ACHN (cell line): ENCODE data around the gene C16orf78.
"Not testable (repeated sequence)": the region's sequence is repeated elsewhere in the genome, so short reads cannot be mapped to it uniquely, and the experiment has no call there.

Source experiments
- DNase-seq: peaks from one replicate; pipeline ENCODE4 v3.0.0-alpha.2; 2015
- in situ Hi-C: cut with HindIII; loops from 2 replicates; pipeline ENCODE4 v1.10.0; 2017; ENCODE audit warnings: low sequenced_read_pairs, low pct_ligation_motif_present, low pct_unique_long_range_greater_than_20kb

C16orf78 gene

DNA sequence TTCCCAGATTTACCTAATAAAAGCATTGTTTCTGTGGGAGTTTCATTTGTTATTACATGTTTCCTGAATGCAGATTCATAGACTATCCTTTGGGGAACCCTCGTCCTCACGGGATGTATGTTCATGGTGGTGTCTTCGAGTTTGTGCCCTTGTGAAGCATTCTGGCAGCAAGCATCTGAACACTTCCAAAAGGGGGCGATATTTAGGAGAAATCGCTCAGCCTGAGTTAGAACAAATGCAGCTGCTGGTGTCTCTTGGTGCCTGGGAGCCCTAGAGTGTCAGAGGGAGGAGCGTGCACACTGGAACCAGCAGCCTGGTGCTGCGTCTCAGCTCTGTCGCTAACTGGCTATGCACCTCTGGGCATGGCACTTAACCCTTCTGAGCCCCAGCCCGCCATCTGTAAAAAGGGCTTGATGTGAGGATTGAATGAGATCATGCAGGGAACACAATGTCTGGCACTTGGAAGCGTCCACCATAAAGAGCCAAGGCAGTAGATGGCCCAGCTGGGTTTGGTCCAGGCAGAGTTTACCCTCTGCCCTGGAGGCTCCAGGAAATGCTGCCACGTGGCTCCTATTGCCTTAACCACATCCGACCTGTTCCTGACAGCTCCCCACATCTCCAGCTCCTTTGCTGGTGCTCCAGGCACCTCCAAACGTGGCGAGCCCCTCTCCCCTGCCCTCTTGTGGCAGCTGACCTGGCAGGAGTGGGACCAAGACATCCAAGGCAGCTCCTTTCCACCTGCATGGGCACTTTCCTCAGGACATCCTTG, 25.0 kb upstream of the C16orf78 start:
- in situ Hi-C loops = no loop called here
- no peak for DNase-seq

DNA sequence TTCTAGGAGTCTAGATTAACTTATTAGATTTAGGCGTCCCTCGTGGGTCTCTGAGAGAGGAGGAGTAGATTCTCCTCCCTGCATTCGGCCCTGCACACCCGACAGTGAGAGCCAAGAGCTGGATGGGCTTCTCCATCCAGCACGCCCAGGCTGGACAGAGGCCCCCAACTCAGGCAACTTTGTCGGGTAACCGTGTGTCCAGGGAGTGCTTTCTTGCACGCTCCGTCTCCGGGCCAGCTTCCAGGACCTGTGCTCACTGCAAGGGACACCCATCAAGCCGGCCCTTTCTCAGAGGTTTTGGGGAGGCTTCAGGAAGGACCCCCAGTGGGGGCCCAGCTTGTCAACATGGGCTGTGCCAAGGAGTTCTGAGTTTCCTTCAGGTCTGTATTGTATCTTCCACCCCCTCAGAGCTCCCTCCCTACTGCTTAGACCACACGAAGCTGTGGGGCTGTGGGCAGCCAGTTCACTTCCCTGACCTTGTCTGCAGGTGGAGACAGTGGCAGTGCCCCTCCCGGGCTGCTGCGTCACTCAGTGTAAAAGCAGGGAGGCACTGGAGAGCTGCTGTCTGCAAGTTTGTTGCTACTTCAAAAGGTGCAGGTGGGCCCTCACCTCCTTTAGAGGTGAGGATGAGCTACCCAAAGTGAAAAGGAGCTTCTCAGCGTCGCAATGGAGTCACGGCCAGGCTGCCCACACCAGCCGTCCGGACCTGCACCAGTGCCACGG, 24.0 kb upstream of the C16orf78 start:
- no peak for DNase-seq
- in situ Hi-C loops = no loop called here

DNA sequence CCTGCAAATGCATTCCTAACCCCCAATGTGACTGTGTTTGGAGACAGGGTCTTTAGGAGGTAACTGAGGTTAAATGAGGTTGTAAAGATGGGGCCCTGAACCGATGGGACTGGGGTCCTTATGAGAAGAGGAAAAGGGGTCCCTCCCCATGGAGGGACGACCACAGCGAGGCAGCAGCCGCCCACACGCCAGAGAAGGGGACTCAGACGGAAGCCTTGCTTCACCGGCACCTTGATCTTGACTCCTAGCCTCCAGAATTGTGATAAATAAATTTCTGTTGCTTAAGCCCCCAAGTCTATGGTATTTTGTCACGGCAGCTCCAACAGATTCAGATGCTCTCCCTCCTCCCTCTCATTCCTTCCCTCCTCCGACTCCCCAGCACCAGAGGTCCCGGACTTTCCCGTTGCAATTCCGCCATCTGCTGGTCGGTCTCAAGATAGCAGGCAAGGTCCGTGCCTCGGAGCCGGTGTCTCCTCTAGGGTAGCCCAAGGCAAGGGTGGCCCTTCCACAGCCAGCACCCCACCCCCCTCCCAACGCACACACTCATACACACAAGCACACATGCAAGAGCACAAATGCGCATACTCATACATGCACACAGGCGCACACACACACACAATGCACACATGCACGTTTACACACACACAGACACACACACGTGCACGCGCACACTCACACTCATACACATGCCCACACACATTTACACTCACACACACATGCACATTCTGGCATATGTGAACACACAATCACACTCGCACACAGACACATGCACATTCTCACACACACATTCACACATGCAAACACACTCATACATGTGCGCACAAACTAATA, 23.1 kb upstream of the C16orf78 start:
- in situ Hi-C loops = no loop called here
- DNase-seq = peak; percentile 65

DNA sequence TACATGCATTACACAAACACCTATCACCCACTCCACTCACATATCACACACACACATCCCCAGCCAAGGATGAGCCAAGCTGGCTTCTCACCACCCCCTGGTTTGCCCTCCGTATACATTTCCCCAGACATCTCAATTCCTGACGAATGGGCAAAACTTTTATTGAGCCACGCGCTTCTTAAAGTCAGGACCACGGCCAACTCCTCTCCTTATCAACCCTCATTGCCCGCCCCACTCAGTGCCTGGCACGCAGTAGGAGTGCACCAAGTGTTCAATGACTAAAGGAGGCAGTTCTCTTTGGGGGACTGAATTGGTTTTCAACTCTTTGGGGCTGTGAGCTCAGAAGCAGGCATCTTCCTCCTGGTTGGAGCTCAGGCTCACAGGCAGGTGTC, 22.5 kb upstream of the C16orf78 start:
- in situ Hi-C loops = no loop called here

DNA sequence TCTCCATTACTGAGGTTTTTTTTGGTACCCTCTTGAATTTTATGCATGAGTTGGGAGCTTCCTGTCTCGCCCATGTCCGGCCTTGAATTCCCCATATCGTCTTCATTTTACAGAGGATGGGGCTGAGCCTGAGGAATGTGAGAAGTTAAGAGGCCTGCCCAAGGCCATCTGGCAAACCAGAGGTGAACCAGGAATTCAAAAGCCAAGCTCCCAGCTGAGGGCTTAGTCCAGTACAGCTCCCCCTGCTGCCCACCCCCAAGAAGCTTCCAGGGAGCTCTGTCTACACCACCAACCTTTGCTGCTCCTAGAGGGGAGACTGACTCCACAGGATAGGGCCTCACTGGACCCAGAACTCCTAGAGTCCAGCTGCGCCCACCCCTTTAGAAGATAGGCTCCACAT, 20.7 kb upstream of the C16orf78 start:
- DNase-seq = peak; percentile 23
- in situ Hi-C loops = no loop called here

More for the DNA sequence above, 22.5 kb upstream of the C16orf78 start:
- DNase-seq = no peak

DNA sequence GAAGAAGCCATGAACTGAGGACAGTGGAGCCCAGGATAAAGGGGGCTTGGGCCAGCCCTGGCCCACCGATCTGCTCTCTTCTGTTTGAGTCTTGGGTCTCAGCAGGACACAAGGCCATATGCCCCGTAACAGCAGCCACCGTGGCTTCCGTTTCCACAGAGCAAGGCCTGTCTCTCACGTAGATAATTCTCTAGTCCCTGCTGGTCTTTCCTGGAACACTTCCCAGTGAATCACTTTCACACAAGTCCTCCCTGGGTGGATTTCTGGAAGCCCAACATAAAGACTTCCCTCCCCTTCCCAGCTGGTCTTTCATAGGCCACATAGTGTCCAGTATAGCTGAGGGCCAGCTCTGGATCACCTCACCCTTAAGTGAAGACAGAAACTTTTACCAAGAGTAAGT, 19.9 kb upstream of the C16orf78 start:
- DNase-seq = no peak
- in situ Hi-C loops = no loop called here

DNA sequence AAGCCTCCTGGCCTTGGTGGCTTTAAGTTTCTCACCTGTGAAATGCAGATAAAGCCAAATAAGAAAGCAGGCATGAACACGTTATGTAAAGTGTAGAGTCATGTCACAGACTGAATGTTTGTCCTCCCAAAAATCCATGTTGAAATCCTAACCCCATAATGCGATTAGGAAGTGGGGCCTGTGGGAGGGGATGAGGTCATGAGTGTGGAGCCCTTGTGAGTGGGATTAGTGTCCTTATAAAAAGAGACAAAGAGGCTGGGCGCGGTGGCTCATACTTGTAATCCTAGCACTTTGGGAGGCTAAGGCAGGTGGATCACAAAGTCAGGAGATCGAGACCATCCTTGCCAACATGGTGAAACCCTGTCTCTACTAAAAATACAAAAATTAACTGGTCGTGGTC, 19.5 kb upstream of the C16orf78 start:
- no peak for DNase-seq

DNA sequence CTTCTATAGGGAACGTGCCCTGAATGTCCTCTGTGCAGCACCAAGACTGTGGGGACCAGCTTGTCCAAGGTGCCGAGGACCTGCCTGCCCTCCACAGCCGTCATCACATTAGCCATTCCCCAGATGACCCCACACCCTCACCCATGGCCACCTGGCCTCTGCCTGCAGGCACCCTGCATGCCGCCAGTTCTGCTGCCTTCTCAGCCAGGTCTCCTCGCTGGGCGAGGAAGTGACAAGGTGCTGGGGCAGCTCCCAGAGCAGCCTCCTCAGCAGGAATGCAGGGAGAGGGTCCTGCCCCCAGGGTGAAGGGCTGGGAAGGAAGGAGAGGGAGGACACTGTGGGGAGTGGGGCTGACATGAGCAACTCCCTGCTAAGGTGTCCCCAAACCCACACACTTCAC, 18.6 kb upstream of the C16orf78 start:
- no peak for DNase-seq
- in situ Hi-C loops = no loop called here

More for the DNA sequence above, 19.5 kb upstream of the C16orf78 start:
- in situ Hi-C loops = no loop called here

DNA sequence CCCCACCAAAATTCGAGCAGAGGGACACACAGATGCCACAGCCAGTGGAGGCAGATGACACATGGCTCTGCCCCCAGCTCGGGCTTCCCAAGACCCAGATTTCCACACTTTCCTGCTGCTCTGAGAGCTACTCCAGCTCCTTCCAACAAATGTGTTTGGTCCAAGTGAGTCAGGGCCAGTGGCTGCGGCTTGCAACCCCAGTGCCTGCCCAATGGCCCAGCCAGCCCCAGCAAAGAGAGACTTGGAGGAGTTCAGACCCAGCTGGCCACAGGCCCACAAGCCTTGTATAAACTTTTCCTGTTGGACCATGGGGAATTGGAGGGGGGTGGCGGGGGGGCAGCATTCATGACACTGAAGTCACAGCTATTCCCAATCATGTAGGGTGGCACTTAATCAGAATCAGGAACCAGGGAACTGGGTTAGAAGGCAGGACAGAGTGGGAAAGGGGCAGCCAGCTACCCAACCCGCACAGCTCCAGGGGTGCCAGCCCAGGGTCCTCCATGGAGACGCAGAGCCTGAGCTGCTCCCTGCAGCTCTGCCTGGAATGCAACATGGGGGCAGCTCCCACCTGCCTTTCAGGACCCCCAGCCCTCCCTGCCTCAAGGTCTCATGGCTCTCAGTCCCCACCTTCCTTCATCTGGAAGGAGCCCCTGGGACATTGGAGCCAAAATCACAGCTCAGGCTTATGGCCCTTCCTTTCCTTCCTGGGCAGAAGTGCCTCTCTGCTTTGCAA, 17.5 kb upstream of the C16orf78 start:
- DNase-seq = no peak
- in situ Hi-C loops = no loop called here

DNA sequence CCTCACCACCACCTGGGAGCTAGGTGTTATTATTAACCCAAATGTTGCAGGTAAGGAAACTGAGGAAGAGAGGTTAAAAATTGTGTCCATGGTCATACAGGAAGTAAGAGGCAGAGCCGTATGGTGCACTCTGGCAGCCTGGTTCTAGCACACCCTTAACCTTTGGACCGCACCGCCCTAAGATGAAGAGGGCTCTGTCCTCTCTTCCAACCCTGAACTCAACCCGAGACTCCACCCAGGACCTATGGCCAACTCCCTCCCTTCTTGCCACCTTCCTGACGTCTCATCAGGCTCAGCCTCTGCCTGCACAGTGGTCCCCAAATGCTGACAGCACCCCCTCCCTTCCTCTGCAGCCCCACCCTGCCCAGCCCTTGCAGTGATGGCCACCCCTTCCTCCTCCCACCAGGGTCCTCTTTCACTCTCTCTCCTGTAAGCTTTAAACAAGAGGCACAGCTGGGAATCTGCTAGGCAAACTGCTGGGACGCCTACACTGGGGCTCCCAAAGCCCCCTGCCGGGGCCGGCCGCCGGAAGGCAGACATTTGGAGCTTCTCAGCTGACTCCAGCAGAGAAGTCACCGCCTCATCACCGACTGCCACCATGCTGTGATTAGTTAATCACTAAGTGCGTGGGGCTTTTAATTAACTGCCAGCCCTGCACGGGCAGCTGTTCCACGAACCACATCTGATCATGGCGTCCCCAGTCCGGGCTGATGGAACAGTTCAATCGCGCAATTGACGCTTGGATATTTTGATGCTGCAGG, 16.7 kb upstream of the C16orf78 start:
- in situ Hi-C loops = no loop called here
- no peak for DNase-seq

DNA sequence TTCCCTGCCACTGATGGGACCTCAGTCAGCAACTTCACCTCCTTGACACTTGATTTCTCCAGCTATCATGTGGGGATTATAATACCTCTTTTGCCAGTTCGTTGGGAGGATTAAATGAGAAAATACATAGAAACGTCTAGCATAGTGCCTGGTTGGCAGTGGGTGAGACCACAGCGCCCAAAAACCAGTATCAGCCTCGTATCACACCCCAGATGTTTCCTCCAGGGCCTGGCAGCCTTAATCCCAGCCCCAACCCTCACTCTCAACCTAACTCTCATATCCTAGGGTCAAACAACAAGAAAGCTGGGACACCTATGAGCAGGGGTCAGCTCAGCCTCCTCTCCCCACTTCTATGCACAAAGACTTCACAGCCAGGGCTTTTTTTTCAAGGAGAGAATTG, 14.0 kb upstream of the C16orf78 start:
- DNase-seq = no peak
- in situ Hi-C loops = no loop called here

DNA sequence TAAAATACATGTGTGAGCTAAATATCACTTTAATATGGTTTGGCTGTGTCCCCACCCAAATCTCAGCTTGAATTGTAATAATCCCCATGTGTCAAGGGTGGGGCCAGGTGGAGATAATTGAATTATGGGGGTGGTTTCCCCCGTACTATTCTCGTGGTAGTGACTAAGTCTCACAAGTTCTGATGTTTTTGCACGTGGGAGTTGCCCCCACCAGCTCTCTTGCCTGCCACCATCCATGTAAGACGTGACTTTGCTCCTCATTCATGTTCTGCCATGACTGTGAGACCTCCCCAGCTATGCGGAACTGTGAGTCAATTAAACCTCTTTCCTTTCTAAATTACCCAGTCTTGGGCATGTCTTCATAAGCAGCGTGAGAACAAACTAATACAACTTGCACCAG, 11.9 kb upstream of the C16orf78 start:
- DNase-seq, in situ Hi-C loops: not testable (repeated sequence)

DNA sequence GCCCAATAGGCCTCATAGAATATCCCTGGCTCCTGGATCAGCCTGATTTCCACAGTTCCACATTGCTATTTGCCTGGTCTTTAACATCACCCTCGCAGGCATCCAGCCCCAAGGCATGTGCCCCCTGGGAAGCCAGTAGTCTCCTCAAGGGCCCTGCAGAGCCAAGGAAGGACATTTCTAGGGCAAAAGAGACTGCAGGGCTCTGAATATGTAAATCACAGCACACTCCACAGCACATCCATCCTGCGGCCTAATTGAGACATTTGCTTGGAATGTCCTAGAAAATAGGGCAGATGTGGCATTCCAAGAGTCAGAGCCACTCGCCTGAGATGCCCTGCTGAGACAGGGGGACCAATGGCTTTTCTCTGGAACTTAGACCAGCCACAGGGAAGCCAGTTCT, 11.4 kb upstream of the C16orf78 start:
- DNase-seq = no peak
- in situ Hi-C loops = no loop called here

DNA sequence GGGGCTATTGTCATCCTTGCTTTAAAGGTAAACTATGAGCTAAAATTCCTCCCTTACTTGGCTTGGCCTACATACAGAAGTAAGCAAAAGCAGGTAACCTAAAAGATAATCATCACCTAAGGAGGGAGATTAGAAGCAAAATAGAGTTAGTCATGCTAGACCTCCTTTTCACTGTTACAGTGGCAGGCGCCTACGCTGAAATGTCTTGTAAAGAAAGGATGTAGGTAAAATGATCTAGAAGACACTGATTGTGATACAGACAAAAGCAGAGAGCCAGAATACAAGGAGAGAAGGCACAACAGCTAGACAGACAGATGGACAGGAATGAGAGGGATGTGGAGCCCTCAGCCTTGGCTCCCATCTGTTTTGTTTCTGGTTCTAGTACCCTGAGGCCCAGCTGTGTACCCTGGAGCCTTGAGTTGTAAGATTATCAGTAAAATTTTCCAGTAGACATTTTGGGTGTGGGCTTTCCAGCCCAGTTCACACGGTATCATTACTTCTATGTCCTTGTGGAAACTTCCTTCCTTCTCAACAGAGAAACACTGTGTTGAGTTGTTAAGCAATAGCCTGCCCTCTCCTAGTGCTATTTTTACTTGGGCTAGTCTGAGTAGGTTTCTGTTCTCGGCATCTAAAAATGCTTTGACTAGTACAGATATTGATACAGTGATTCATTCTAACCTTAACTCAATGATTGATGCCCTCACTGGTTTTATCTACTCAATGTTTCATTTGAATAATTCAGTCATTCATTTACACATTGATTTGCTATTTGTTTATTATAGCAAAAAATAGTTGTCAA, 7.7 kb upstream of the C16orf78 start:
- in situ Hi-C loops = no loop called here
- DNase-seq = no peak

DNA sequence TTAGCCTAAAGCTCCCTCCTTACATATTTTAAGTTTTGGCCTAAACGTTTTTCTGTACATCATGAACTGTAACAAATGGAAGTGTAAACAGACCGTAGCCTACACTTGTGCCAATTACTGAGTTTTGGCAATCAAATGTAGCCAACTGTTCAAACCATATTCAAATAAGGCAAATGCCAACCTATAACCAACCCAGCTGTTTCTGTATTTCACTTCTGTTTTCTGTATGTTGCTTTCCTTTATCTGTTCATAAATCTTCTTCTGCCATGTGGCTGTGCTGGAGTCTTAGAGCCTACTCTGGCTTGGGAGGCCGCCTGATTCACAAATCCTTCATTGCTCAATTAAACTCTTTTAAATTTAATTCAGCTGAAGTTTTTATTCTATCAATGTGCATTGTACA, 6.9 kb upstream of the C16orf78 start:
- in situ Hi-C loops = no loop called here
- no peak for DNase-seq

DNA sequence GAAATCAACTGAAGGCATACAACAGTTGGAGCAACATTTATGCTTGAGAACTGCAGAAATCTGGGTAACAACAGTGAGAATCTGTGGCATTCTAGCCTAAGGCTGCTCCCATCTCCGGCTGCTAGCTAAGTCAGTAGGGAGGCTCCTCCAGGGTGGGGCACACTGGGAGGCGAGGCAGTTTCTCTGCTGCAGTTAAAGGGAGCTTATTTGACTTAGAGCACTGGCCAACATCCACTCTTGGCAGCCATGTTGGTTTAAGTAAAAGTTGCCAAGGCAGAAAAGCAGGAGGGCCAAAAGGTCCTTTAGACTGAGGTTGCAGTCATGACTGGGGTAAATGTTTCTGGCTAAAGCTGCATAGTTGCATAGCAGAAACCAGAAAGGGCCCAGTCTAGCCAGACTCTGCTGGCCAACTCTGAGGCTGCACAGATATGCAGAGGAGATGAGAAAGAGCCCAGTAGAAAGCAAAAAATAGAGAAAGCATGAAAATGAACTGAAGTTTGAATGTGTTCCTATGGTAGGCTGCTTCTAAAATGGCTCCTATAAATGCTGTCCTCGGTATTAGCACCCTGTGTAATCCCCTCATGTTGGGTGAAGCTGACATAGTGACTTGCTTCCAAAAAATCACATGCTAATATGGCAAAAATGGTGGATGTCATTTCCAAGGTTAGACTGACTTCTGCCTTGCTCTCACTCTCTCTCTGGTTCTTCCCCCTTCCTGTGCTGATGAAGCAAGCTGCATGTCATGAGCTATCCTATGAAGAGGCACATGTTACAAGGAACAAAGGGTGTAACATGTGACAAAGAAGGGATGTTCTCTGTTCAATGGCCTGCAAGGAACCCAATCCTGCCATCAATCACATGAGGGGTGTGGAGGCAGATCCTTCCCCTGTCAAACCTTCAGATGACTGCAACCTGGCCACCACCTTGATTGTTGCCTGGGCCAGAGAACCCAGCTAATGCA, 3.7 kb upstream of the C16orf78 start:
- no peak for DNase-seq
- in situ Hi-C loops = no loop called here
